ENCODE measurements around the gene CLEC2L. TPM values are rescaled to one million over a fixed set of nuclear protein-coding genes. Genes with fewer than 3 reads are reported as not detected.

Gene CLEC2L
- polyA plus RNA-seq, 1 experiment, result not detected

- H3K27me3 ChIP-seq (ENCODE audit: control insufficient read depth, insufficient read depth, low read length), result no peaks in the 10 kb centered on the region
- H3K36me3 ChIP-seq (ENCODE audit: control insufficient read depth, insufficient read depth, low read length), result no peaks in the 10 kb centered on the region
- POLR2A ChIA-PET, result no interaction called here
- H3K4me3 ChIP-seq (ENCODE audit: low read depth, low read length), result no peak overlapping the region
- CTCF ChIA-PET, result no interaction called here
- TF ChIP-seq CTCF (IDR thresholded peaks at IDR 0.05; ENCODE audit: insufficient read depth, low read depth, low read length), result no peak
- no peak for DNase-seq (ENCODE audit: low read depth)
Measured at GRCh38 chr7:139568346-139568675, 44.8 kb downstream of the CLEC2L start.

GRCh38 chr7:139568813-139569490 is 45.5 kb downstream of the CLEC2L start:
- no peaks in the 10 kb centered on the region for H3K27me3 ChIP-seq (ENCODE audit: control insufficient read depth, insufficient read depth, low read length)
- CTCF ChIA-PET, result no interaction called here

GRCh38 chr7:139570119-139570518 is 46.6 kb downstream of the CLEC2L start:
- ChIA-PET POLR2A (no interaction called here), CTCF (interaction anchor here (0.7 kb wide), 1 partner anchor 135 kb away, joined by 4 read pairs; no protein-coding TSS in a partner anchor)
- H3K36me3 ChIP-seq (ENCODE audit: control insufficient read depth, insufficient read depth, low read length), result peaks cover 5% of the 10 kb centered on the region; the same call in 1 of the 2 replicates
- TF ChIP-seq CTCF (IDR thresholded peaks at IDR 0.05; ENCODE audit: insufficient read depth, low read depth, low read length), result no peak
- no peak overlapping the region for H3K4me3 ChIP-seq (ENCODE audit: low read depth, low read length)
- DNase-seq (ENCODE audit: low read depth), result no peak
- no peaks in the 10 kb centered on the region for H3K27me3 ChIP-seq (ENCODE audit: control insufficient read depth, insufficient read depth, low read length)

More at GRCh38 chr7:139568813-139569490, 45.5 kb downstream of the CLEC2L start:
- DNase-seq (ENCODE audit: low read depth), result no peak
- TF ChIP-seq CTCF (IDR thresholded peaks at IDR 0.05; ENCODE audit: insufficient read depth, low read depth, low read length), result no peak
- no peak overlapping the region for H3K4me3 ChIP-seq (ENCODE audit: low read depth, low read length)
- no peaks in the 10 kb centered on the region for H3K36me3 ChIP-seq (ENCODE audit: control insufficient read depth, insufficient read depth, low read length)
- POLR2A ChIA-PET, result no interaction called here

- H3K27me3 ChIP-seq (ENCODE audit: control insufficient read depth, insufficient read depth, low read length), result no peaks in the 10 kb centered on the region
- peaks cover 6% of the 10 kb centered on the region; the same call in 1 of the 2 replicates for H3K36me3 ChIP-seq (ENCODE audit: control insufficient read depth, insufficient read depth, low read length)
- POLR2A ChIA-PET, result no interaction called here
- H3K4me3 ChIP-seq (ENCODE audit: low read depth, low read length), result no peak overlapping the region
- DNase-seq (ENCODE audit: low read depth), result no peak
- TF ChIP-seq CTCF (IDR thresholded peaks at IDR 0.05; ENCODE audit: insufficient read depth, low read depth, low read length), result no peak
- CTCF ChIA-PET, result interaction anchor here (0.7 kb wide), 1 partner anchor 136 kb away, joined by 4 read pairs; no protein-coding TSS in a partner anchor
Measured at GRCh38 chr7:139570626-139571025, 47.1 kb downstream of the CLEC2L start.

GRCh38 chr7:139571190-139571589 is 47.7 kb downstream of the CLEC2L start:
- ChIA-PET CTCF (no interaction called here), POLR2A (no interaction called here)
- no peak for TF ChIP-seq CTCF (IDR thresholded peaks at IDR 0.05; ENCODE audit: insufficient read depth, low read depth, low read length)
- peaks cover 6% of the 10 kb centered on the region; the same call in 1 of the 2 replicates for H3K36me3 ChIP-seq (ENCODE audit: control insufficient read depth, insufficient read depth, low read length)
- no peak for DNase-seq (ENCODE audit: low read depth)
- no peaks in the 10 kb centered on the region for H3K27me3 ChIP-seq (ENCODE audit: control insufficient read depth, insufficient read depth, low read length)
- H3K4me3 ChIP-seq (ENCODE audit: low read depth, low read length), result no peak overlapping the region

All from BJ (cell line).